ENCODE results near the gene DPYSL5.

- no peak for TF ChIP-seq POLR2A (IDR thresholded peaks at IDR 0.05; ENCODE audit: low read depth, low read length)
- no peak for TF ChIP-seq POLR2AphosphoS5 (IDR thresholded peaks at IDR 0.05; ENCODE audit: low read depth, low read length)
- TF ChIP-seq TAF1 (IDR thresholded peaks at IDR 0.05; ENCODE audit: low read depth, low read length): no peak
- no peak for TF ChIP-seq PAX5 (IDR thresholded peaks at IDR 0.05; ENCODE audit: insufficient read depth, low read length, severe bottlenecking)
- TF ChIP-seq SPI1 (IDR thresholded peaks at IDR 0.05; ENCODE audit: low read depth, low read length): no peak
Observed at GRCh38 chr2:26850000-26850431, 2.1 kb downstream of the DPYSL5 start.
